Measurements from ENCODE around the gene CASKIN1. TPM values are rescaled to one million over a fixed set of nuclear protein-coding genes. Genes with fewer than 3 reads are reported as not detected.
A peak's percentile ranks its signal among the peaks of the same experiment; 100 is the strongest.

CASKIN1 gene
- total and polyA plus RNA-seq, 4 donors: under 0.01 to 0.17 (median 0.09) TPM; not detected in 1

- Histone ChIP-seq H3K4me1 (ENCODE audit: control insufficient read depth in 4 of 4, insufficient read depth in 4 of 4, low read length in 3 of 4) (no peaks in the 10 kb centered on the region), H3K9me3 (ENCODE audit: control insufficient read depth in 4 of 4, low read length in 3 of 4) (no peaks in the 10 kb centered on the region), H3K27ac (ENCODE audit: low read depth in 1 of 2, low read length in 2 of 2) (no peak overlapping the region), H3K9ac (ENCODE audit: low read depth in 1 of 2, low read length in 2 of 2) (no peak overlapping the region), H3K4me3 (ENCODE audit: low read depth in 1 of 3, low read length in 3 of 3) (no peak overlapping the region), H3K27me3 (ENCODE audit: control insufficient read depth in 4 of 4, insufficient read depth in 4 of 4, low read length in 3 of 4) (no peaks in the 10 kb centered on the region), H3K36me3 (ENCODE audit: control insufficient read depth in 4 of 4, insufficient read depth in 3 of 4, low read depth in 1 of 4, low read length in 3 of 4) (peaks cover 9 to 29% (median 14%) of the 10 kb centered on the region in 4 donors)
- TF ChIP-seq ZBTB33 (IDR thresholded peaks at IDR 0.05): no peak
- no peak for TF ChIP-seq FOXA2 (IDR thresholded peaks at IDR 0.05)
- no peak for TF ChIP-seq TAF1 (conservative IDR thresholded peaks at IDR 0.05)
- WGBS: 96% methylated on average over 31 of the region's 31 CpGs
- no peak for DNase-seq (ENCODE audit: low spot score)
Measured at GRCh38 chr16:2179576-2179975, 16.8 kb downstream of the CASKIN1 start.

- 71% methylated on average over 50 of the region's 50 CpGs for WGBS
- Histone ChIP-seq H3K9me3 (ENCODE audit: control insufficient read depth in 4 of 4, low read length in 3 of 4) (no peaks in the 10 kb centered on the region), H3K27ac (ENCODE audit: low read depth in 1 of 2, low read length in 2 of 2) (no peak overlapping the region), H3K4me1 (ENCODE audit: control insufficient read depth in 4 of 4, insufficient read depth in 4 of 4, low read length in 3 of 4) (no peaks in the 10 kb centered on the region), H3K27me3 (ENCODE audit: control insufficient read depth in 4 of 4, insufficient read depth in 4 of 4, low read length in 3 of 4) (no peaks in the 10 kb centered on the region), H3K36me3 (ENCODE audit: control insufficient read depth in 4 of 4, insufficient read depth in 3 of 4, low read depth in 1 of 4, low read length in 3 of 4) (peaks cover 10 to 34% (median 18%) of the 10 kb centered on the region in 4 donors), H3K9ac (ENCODE audit: low read depth in 1 of 2, low read length in 2 of 2) (no peak overlapping the region), H3K4me3 (ENCODE audit: low read depth in 1 of 3, low read length in 3 of 3) (no peak overlapping the region)
- no peak for DNase-seq (ENCODE audit: low spot score)
- TF ChIP-seq MAX (IDR thresholded peaks at IDR 0.05): no peak
- TF ChIP-seq REST (IDR thresholded peaks at IDR 0.05): no peak
- TF ChIP-seq ATF3 (IDR thresholded peaks at IDR 0.05): no peak
- no peak for TF ChIP-seq HNF4A (conservative IDR thresholded peaks at IDR 0.05)
- TF ChIP-seq GABPA (IDR thresholded peaks at IDR 0.05 in 1 of 2, conservative IDR thresholded peaks at IDR 0.05 in 1 of 2): no peak
- no peak for TF ChIP-seq FOXA1 (IDR thresholded peaks at IDR 0.05)
Measured at GRCh38 chr16:2179107-2179501, 17.3 kb downstream of the CASKIN1 start.

GRCh38 chr16:2178321-2179106 lies 17.9 kb downstream of the CASKIN1 start:
- H3K36me3 ChIP-seq (ENCODE audit: control insufficient read depth in 4 of 4, insufficient read depth in 3 of 4, low read depth in 1 of 4, low read length in 3 of 4): peaks cover 12 to 38% (median 21%) of the 10 kb centered on the region in 4 donors
- H3K4me3 ChIP-seq (ENCODE audit: low read depth in 1 of 3, low read length in 3 of 3): no peak overlapping the region
- no peaks in the 10 kb centered on the region for H3K27me3 ChIP-seq (ENCODE audit: control insufficient read depth in 4 of 4, insufficient read depth in 4 of 4, low read length in 3 of 4)
- no peak overlapping the region for H3K27ac ChIP-seq (ENCODE audit: low read depth in 1 of 2, low read length in 2 of 2)
- no peaks in the 10 kb centered on the region for H3K4me1 ChIP-seq (ENCODE audit: control insufficient read depth in 4 of 4, insufficient read depth in 4 of 4, low read length in 3 of 4)
- no peaks in the 10 kb centered on the region for H3K9me3 ChIP-seq (ENCODE audit: control insufficient read depth in 4 of 4, low read length in 3 of 4)
- WGBS: 51% methylated on average over 106 of the region's 106 CpGs
- peak; percentile 59 for DNase-seq (ENCODE audit: low spot score)
- H3K9ac ChIP-seq (ENCODE audit: low read depth in 1 of 2, low read length in 2 of 2): no peak overlapping the region
- no peak for TF ChIP-seq REST (IDR thresholded peaks at IDR 0.05)
- no peak for TF ChIP-seq EGR1 (IDR thresholded peaks at IDR 0.05; ENCODE audit: low read depth in 2 of 2)
- TF ChIP-seq GABPA (IDR thresholded peaks at IDR 0.05 in 1 of 2, conservative IDR thresholded peaks at IDR 0.05 in 1 of 2): no peak
- no peak for TF ChIP-seq ZBTB33 (IDR thresholded peaks at IDR 0.05)
- TF ChIP-seq RAD21 (IDR thresholded peaks at IDR 0.05): no peak
- no peak for TF ChIP-seq NR2F2 (IDR thresholded peaks at IDR 0.05)
- no peak for TF ChIP-seq HNF4G (IDR thresholded peaks at IDR 0.05)
- TF ChIP-seq MAX (IDR thresholded peaks at IDR 0.05): no peak
- no peak for TF ChIP-seq RXRA (IDR thresholded peaks at IDR 0.05)
